Adipose tissue (tissue), 3 donors: Measurements from ENCODE around the gene RAI1. TPM values are rescaled to one million over a fixed set of nuclear protein-coding genes. Genes with fewer than 3 reads are reported as not detected.
A peak's percentile ranks its signal among the peaks of the same experiment; 100 is the strongest.

Experiments
- H3K27ac ChIP-seq: one replicate; pipeline ENCODE4 v1.5.1; 2013; ENCODE audit warnings: low read depth, low read length
- WGBS, 3 donors: extraction: QIAGEN DNeasy Blood & Tissue Kit; methylation state at CpG; one replicate each; pipeline ENCODE4 v1.1.7; 2013; 5-methylcytosine and 5-hydroxymethylcytosine counted together
- polyA plus RNA-seq, 3 donors: library from polyadenylated mRNA; stranded (reverse); fragments of 200-250 nt; gene quantifications; one replicate each; pipeline ENCODE4 v1.2.3, GENCODE V29; 2013
- donor health status: healthy with polysubstance abuse.
- donor health status: Bipolar disorder and iron deficiency.
- donor health status: healthy.

Gene RAI1
- polyA plus RNA-seq, 3 donors = 4.5 to 9.3 (median 6.4) TPM

- H3K27ac ChIP-seq = no peak overlapping the region
- 75 to 88% (median 84%) methylated on average over 12 of the region's 12 CpGs for WGBS, 3 donors
These were observed 137.9 kb downstream of the RAI1 start for GRCh38 chr17:17819111-17819510.

- no peak overlapping the region for H3K27ac ChIP-seq
These were observed 138.3 kb downstream of the RAI1 start for GRCh38 chr17:17819561-17819995.

GRCh38 chr17:17820046-17820445 is 138.8 kb downstream of the RAI1 start:
- WGBS, 3 donors = 82 to 87% (median 86%) methylated on average over 10 of the region's 10 CpGs
- H3K27ac ChIP-seq = no peak overlapping the region

More at GRCh38 chr17:17819561-17819995, 138.3 kb downstream of the RAI1 start:
- 54 to 77% (median 59%) methylated on average over 12 of the region's 12 CpGs for WGBS, 3 donors

GRCh38 chr17:17820463-17821158 is 139.4 kb downstream of the RAI1 start:
- no peak overlapping the region for H3K27ac ChIP-seq
- 82 to 88% (median 86%) methylated on average over 7 of the region's 7 CpGs for WGBS, 3 donors

DNA sequence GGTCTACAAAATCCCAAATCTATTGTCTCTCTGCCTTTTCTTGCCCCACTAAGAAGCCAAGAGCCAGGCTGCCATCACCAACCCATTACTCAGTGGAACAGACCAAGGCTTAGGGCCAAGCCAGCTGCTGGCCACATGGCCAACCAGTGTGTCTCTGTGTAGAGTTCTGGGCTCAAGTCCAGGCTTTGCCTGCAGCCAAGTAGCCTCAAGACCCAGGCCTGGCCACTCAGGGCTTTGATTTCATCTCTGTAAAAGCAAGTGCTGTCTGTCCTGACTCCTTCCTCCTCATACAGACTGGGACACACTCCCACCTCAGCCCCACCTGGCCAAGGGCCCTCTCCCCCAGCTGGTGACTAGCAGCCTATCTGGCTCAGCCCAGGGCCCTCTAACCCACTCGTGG is 140.9 kb downstream of the RAI1 start:
- 46 to 60% (median 50%) methylated on average over 1 of the region's 1 CpG for WGBS, 3 donors
- no peak overlapping the region for H3K27ac ChIP-seq

GRCh38 chr17:17822616-17823015 is 141.4 kb downstream of the RAI1 start:
- WGBS, 3 donors = 49 to 63% (median 61%) methylated on average over 3 of the region's 3 CpGs
- H3K27ac ChIP-seq = no peak overlapping the region

GRCh38 chr17:17823433-17824118 is 142.3 kb downstream of the RAI1 start:
- no peak overlapping the region for H3K27ac ChIP-seq
- 1% methylated on average over 37 to 69 of the region's 69 CpGs for WGBS, 3 donors

DNA sequence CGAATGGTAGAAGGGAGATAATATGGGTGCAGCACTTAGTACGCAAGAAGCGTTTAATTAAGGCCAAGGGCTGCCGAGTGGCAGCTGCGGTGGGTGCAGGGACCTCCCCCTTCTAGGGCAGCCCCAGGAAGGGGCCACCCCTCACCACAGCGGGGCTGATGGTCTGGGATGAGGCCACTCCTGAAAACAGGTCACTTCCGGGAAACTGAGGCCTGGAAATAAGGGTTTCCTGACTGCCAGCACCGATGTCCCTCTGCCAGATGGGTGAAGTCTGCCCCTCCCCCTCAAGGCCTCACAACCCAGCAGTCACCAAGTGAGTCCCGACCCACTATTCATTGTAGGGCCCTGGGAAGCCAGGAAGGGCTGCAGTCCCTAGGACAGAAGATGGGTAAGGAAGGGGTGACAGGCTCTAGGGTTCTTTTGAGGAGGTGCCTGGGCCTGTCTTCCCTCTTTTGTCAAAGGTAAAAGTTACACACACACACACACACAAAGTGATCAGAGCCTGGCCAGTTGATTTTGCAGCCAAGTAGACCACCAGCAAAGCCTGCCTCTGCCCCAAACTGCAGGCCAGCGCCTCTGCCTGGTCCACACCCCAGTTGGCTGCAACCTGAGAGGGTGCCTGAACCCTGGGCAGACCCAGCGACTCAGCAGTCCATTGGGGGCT is 143.0 kb downstream of the RAI1 start:
- 15 to 20% (median 17%) methylated on average over 11 of the region's 11 CpGs for WGBS, 3 donors

GRCh38 chr17:17824783-17825614 is 143.7 kb downstream of the RAI1 start:
- 33 to 41% (median 39%) methylated on average over 14 of the region's 14 CpGs for WGBS, 3 donors
- peak overlapping the region; percentile 29 for H3K27ac ChIP-seq

More for the DNA sequence above, 143.0 kb downstream of the RAI1 start:
- no peak overlapping the region for H3K27ac ChIP-seq

DNA sequence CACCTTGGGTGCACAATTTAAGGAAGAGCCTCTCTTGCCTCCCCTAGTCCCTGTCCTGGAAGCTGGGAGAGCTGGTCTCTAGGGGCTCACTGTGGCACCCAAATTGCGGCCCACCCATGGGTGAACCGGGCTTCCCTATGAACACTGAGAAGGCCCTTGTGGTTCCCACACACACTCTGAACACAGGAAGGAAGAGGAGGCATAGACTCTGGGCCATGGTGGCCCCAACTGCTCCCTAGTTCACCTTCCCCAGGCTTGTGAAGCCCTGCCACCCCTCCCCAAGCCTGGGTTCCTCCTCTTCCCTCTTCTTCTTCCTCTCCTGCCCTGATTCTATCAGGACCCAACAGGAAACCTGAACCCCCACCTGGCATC is 145.1 kb downstream of the RAI1 start:
- H3K27ac ChIP-seq = no peak overlapping the region
- WGBS, 3 donors = 42 to 100% (median 66%) methylated on average over 2 of the region's 2 CpGs

GRCh38 chr17:17826942-17827785 is 145.9 kb downstream of the RAI1 start:
- 93% methylated on average over 16 of the region's 16 CpGs for WGBS, 3 donors
- H3K27ac ChIP-seq = no peak overlapping the region

- WGBS, 3 donors = 81 to 89% (median 88%) methylated on average over 13 of the region's 13 CpGs
- no peak overlapping the region for H3K27ac ChIP-seq
These were observed 146.8 kb downstream of the RAI1 start for GRCh38 chr17:17827826-17828621.

DNA sequence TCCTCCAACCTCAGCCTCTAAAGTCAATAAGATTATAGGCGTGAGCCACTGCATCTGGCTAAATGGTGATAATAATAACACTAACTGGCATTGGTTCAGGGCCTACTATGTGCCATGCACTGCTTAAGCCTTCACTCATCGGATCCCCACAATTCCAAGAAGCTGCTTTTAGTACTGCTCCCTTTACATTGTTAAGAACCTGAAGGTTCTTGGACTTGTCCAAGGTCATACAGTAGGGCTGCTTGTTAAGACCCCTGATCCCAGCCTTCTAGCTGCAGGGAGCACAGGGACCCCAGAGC is 149.0 kb downstream of the RAI1 start:
- no peak overlapping the region for H3K27ac ChIP-seq
- WGBS, 3 donors = 74 to 95% (median 91%) methylated on average over 2 of the region's 2 CpGs

DNA sequence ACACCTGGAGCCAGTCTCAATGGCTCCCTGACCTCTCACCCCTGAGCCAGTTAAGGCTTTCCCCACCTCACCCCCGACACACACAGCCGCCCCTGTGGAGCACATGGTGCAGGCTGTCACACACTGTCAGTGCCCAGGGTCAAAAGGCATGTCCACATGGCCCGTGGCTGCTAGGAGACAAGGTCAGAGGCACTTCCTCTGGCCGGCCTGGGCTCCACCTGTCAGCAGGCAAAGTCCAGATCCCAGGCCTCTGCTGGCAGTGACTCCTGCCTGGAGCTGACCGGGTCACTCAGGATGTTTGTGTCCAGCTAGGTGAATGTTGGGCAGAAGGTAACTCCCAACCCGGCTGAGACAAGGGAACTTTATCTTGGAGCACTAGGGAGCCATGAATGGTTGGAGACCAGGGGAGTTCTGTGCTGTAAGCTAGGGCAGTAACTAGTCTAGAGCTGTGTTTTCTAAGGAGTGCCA is 149.5 kb downstream of the RAI1 start:
- H3K27ac ChIP-seq = no peak overlapping the region
- WGBS, 3 donors = 30 to 65% (median 56%) methylated on average over 5 to 6 of the region's 6 CpGs

DNA sequence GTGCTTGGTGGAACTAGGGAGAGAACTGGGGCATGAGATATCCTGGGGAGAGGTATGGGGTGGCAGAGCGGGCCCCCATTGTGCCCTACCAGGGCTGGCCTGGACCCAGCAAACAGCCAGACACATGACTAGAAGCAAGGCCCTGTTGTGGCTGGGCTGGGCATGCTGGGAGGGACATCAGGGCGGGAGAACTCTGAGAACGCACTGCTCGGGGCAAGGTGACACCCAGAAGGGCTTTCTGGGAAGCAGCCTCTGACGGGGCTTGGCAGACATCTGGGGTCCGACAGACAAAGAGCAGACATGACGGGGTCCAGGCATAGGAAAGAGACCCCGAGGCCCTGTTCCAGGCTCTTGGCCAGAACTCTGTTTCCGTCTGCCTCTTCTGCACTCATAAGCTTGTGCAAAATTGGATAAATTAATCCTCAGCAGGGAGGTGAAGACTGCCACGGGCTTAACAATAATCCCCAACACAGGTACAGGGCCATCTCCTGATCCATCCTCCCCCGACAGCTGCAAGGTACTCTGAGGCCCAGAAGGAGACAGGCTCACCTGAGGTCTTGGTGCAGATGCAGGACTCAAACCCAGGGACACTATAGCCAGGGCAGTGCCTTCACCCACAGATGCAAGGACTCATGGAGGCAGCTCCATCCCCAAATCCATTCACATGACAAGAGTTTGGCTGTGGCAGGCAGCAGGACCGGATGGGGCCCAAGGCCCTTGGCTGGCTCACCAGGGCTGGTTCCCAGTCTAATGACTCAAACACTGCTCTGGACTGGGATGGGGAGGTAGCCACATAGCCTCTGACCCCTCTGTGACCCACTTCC is 150.2 kb downstream of the RAI1 start:
- H3K27ac ChIP-seq = no peak overlapping the region
- WGBS, 3 donors = 69 to 77% (median 74%) methylated on average over 12 of the region's 12 CpGs

- WGBS, 3 donors = 89 to 97% (median 95%) methylated on average over 2 of the region's 2 CpGs
- no peak overlapping the region for H3K27ac ChIP-seq
These were observed 150.7 kb downstream of the RAI1 start for GRCh38 chr17:17832032-17832363.
